Erythroblast (primary cell): ENCODE measurements around the gene TSC22D2.

Experiments used
- GATA1 ChIP-seq: IDR thresholded peaks from 2 replicates; pipeline ENCODE4 v1.6.1; 2011; ENCODE audit warnings: low read depth, mild to moderate bottlenecking, control low read depth, low read length, moderate library complexity
- POLR2A ChIP-seq: IDR thresholded peaks from 2 replicates; pipeline ENCODE4 v1.6.1; 2011; ENCODE audit warnings: mild to moderate bottlenecking, low read length

DNA sequence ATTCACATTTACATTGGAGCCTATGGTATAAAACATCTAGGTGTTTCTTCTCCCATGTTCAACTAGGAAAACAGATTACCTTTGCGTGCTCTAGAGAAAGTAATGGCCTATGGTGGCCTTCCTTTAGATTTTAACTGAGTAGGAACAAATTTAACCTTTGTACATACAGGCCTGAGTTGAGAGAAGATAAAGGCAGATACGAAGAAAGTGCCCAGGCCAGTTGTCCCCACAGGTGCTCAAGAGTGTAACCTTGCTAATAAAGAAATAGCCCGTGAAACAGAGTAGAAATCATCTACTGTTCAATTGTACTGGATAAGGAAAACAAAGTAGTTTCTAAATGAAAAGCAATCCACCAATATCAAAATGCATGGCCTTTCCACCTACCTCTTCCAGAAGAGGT, 6.8 kb upstream of the TSC22D2 start:
- TF ChIP-seq POLR2A (no peak), GATA1 (no peak)
